Measurements from ENCODE around the gene ZBTB7C. TPM values are rescaled to one million over a fixed set of nuclear protein-coding genes. Genes with fewer than 3 reads are reported as not detected.

The ZBTB7C gene
- total and polyA plus RNA-seq, 4 donors, result 3.2 to 10.9 (median 3.7) TPM

DNA sequence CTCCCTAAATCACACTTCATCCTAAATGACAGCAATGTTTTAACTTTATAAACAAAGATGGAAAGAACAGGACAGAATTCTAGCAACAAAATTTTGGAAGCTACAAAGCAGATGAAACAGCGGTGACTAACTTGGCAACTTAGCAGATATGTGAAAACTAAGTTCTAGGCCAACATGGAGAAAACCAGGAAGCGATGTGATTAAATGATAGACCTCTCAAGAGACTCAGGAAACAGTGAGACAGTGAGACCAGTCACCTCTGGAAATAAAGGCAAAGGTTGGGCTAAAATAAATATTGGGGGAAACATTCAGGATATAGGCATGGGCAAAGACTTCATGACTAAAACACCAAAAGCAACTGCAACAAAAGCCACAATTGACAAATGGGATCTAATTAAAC, 24.4 kb upstream of the ZBTB7C start:
- no peak for ATAC-seq (ENCODE audit: insufficient read depth, low FRiP score)

DNA sequence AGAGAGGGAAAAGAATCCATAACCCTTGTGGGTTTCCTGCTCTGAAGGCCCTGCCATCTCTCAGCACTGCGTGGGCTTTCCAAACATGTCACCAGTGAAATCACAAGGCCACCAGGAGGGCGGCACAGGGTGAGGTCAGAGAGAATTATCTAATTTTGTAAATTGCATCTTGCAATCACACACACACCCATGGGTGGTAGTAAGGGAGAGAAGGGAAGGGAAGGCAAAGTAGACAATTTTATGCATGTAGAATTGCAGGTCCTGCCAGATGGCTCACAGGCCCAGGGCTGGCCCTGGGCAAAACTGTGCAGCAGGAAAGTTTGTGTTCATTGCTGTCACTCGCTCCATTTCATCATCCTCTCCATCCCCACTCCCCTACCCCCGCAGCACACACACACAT, 21.0 kb upstream of the ZBTB7C start:
- H3K27me3 ChIP-seq (ENCODE audit: control insufficient read depth in 3 of 3, insufficient read depth in 3 of 3, low read length in 2 of 3), result peaks cover 0 to 6% (median under 1%) of the 10 kb centered on the region in 3 donors
- DNase-seq, result no peak
- H3K4me1 ChIP-seq (ENCODE audit: control insufficient read depth in 5 of 5, insufficient read depth in 5 of 5, low read length in 5 of 5), result peaks cover 0 to 4% (median 0%) of the 10 kb centered on the region in 5 donors
- no peak for ATAC-seq (ENCODE audit: insufficient read depth, low FRiP score)
- no peaks in the 10 kb centered on the region for H3K36me3 ChIP-seq (ENCODE audit: control insufficient read depth in 4 of 4, insufficient read depth in 4 of 4, low read length in 4 of 4)
- 86 to 87% methylated on average over 4 of the region's 4 CpGs for WGBS, 2 donors
- H3K4me3 ChIP-seq, result no peak overlapping the region
- H3K27ac ChIP-seq (ENCODE audit: low read depth in 1 of 2, low read length in 1 of 2), result no peak overlapping the region
- H3K9ac ChIP-seq (ENCODE audit: insufficient read depth in 1 of 2, low read length in 2 of 2), result no peak overlapping the region
- peaks cover 0 to 5% (median 0%) of the 10 kb centered on the region in 4 donors for H3K9me3 ChIP-seq (ENCODE audit: control insufficient read depth in 4 of 4, insufficient read depth in 3 of 4, low read length in 3 of 4)
- TF ChIP-seq, protein P1, sequence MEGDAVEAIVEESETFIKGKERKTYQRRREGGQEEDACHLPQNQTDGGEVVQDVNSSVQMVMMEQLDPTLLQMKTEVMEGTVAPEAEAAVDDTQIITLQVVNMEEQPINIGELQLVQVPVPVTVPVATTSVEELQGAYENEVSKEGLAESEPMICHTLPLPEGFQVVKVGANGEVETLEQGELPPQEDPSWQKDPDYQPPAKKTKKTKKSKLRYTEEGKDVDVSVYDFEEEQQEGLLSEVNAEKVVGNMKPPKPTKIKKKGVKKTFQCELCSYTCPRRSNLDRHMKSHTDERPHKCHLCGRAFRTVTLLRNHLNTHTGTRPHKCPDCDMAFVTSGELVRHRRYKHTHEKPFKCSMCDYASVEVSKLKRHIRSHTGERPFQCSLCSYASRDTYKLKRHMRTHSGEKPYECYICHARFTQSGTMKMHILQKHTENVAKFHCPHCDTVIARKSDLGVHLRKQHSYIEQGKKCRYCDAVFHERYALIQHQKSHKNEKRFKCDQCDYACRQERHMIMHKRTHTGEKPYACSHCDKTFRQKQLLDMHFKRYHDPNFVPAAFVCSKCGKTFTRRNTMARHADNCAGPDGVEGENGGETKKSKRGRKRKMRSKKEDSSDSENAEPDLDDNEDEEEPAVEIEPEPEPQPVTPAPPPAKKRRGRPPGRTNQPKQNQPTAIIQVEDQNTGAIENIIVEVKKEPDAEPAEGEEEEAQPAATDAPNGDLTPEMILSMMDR (IDR thresholded peaks at IDR 0.05; ENCODE audit: control extremely low read depth, extremely low read depth), result no peak

More for the DNA sequence above, 24.4 kb upstream of the ZBTB7C start:
- TF ChIP-seq, protein P1 (IDR thresholded peaks at IDR 0.05; ENCODE audit: control extremely low read depth, extremely low read depth), result no peak
- no peak for DNase-seq
- Histone ChIP-seq H3K27me3 (ENCODE audit: control insufficient read depth in 3 of 3, insufficient read depth in 3 of 3, low read length in 2 of 3) (peaks cover 0 to 2% (median 0%) of the 10 kb centered on the region in 3 donors), H3K4me3 (no peak overlapping the region), H3K27ac (ENCODE audit: low read depth in 1 of 2, low read length in 1 of 2) (no peak overlapping the region), H3K36me3 (ENCODE audit: control insufficient read depth in 4 of 4, insufficient read depth in 4 of 4, low read length in 4 of 4) (no peaks in the 10 kb centered on the region), H3K4me1 (ENCODE audit: control insufficient read depth in 5 of 5, insufficient read depth in 5 of 5, low read length in 5 of 5) (peaks cover 0 to 3% (median 0%) of the 10 kb centered on the region in 5 donors), H3K9ac (ENCODE audit: insufficient read depth in 1 of 2, low read length in 2 of 2) (no peak overlapping the region), H3K9me3 (ENCODE audit: control insufficient read depth in 4 of 4, insufficient read depth in 3 of 4, low read length in 3 of 4) (peaks cover 0 to 5% (median 0%) of the 10 kb centered on the region in 4 donors)
- 84 to 95% methylated on average over 2 of the region's 2 CpGs for WGBS, 2 donors

DNA sequence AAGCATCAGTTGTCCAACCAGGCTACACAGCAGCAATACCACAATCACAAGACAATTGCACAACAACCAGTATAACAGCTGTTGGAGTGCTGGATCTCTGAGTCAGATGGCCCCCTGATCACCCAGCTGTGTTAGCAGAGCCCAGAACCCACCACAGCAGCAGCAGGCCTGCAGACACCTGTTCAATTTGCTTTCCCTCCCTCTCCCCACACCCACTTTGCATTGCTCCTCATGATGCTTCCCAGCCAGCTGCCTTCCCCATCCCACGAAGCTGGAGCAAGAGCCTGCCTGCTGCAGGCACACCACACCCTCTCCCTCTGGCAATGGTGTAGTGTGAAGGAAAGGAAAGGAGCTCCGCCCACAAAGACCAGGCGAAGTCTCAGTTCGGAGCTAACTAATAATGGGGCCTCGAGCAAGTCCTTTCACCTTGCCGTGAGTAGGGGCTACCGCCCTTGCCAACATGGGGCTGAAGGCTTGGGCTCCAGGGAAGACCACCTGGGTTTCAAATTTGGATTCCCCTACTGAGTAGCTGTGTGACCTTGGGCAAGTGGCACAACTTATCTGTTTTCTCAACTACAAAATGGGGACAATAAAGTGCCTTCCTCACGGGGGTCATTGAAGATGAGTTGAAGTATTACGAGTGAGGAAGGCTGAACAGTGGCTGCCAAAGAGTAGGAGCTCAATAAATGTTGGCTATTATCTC, 19.4 kb upstream of the ZBTB7C start:
- ATAC-seq (ENCODE audit: insufficient read depth, low FRiP score), result no peak
- 70 to 71% methylated on average over 9 of the region's 9 CpGs for WGBS, 2 donors

More for the DNA sequence above, 19.4 kb upstream of the ZBTB7C start:
- Histone ChIP-seq H3K9ac (ENCODE audit: insufficient read depth in 1 of 2, low read length in 2 of 2) (no peak overlapping the region), H3K27ac (ENCODE audit: low read depth in 1 of 2, low read length in 1 of 2) (no peak overlapping the region), H3K36me3 (ENCODE audit: control insufficient read depth in 4 of 4, insufficient read depth in 4 of 4, low read length in 4 of 4) (no peaks in the 10 kb centered on the region), H3K9me3 (ENCODE audit: control insufficient read depth in 4 of 4, insufficient read depth in 3 of 4, low read length in 3 of 4) (peaks cover 0 to 5% (median 0%) of the 10 kb centered on the region in 4 donors), H3K27me3 (ENCODE audit: control insufficient read depth in 3 of 3, insufficient read depth in 3 of 3, low read length in 2 of 3) (peaks cover 0 to 9% (median 6%) of the 10 kb centered on the region in 3 donors), H3K4me3 (no peak overlapping the region), H3K4me1 (ENCODE audit: control insufficient read depth in 5 of 5, insufficient read depth in 5 of 5, low read length in 5 of 5) (peaks cover 0 to 4% (median 0%) of the 10 kb centered on the region in 5 donors)
- DNase-seq, result no peak
- TF ChIP-seq, protein P1 (IDR thresholded peaks at IDR 0.05; ENCODE audit: control extremely low read depth, extremely low read depth), result no peak

All from lung (tissue), 12 donors.